ENCODE results near the gene MGRN1. TPM values are rescaled to one million over a fixed set of nuclear protein-coding genes. Genes with fewer than 3 reads are reported as not detected.

The MGRN1 gene
- total and polyA plus RNA-seq, 9 donors: 21.5 to 94.2 (median 61.1) TPM

- intact Hi-C loops (cut with DNase I): no loop called here
- Histone ChIP-seq H3K4me1 (ENCODE audit: insufficient read depth) (no peaks in the 10 kb centered on the region), H3K27ac (no peak overlapping the region), H3K9me3 (no peaks in the 10 kb centered on the region), H3K27me3 (no peaks in the 10 kb centered on the region), H3K36me3 (no peaks in the 10 kb centered on the region), H3K4me3 (no peak overlapping the region)
- DNase-seq: no peak
- 90 to 93% (median 91%) methylated on average over 12 of the region's 12 CpGs for WGBS, 3 donors
- TF ChIP-seq POLR2A (IDR thresholded peaks at IDR 0.05) (no peak), CTCF (IDR thresholded peaks at IDR 0.05) (no peak), EP300 (IDR thresholded peaks at IDR 0.05) (no peak)
Measured at GRCh38 chr16:4654964-4655590, 30.5 kb downstream of the MGRN1 start.

DNA sequence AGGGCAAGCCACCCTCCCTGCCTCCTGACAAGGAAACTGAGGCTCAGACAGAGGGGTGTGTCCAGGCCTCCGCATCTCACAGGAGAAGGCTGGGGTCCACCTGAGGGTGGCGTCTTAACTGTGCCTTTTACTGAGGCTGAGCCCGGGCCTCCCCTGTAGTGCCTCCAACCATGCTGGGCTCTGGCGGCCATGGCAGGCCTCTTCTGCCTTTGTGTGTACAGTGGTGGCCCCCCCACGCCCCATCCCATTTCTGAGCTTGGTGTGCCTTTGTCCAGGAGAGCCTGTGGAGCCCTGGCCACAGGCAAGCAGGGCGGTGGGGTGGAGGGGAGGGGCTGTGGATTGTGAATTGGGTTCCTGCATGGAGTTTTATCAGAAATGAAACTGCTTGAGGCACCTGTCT lies 31.2 kb downstream of the MGRN1 start:
- WGBS, 3 donors: 93 to 98% (median 94%) methylated on average over 6 of the region's 6 CpGs
- no peaks in the 10 kb centered on the region for H3K9me3 ChIP-seq
- no peak overlapping the region for H3K27ac ChIP-seq
- H3K4me1 ChIP-seq (ENCODE audit: insufficient read depth): no peaks in the 10 kb centered on the region
- no peak for DNase-seq
- H3K4me3 ChIP-seq: no peak overlapping the region
- H3K36me3 ChIP-seq: no peaks in the 10 kb centered on the region
- intact Hi-C loops (cut with DNase I): no loop called here
- TF ChIP-seq EP300 (IDR thresholded peaks at IDR 0.05) (no peak), POLR2A (IDR thresholded peaks at IDR 0.05) (no peak), CTCF (IDR thresholded peaks at IDR 0.05) (no peak)
- no peaks in the 10 kb centered on the region for H3K27me3 ChIP-seq

- DNase-seq: no peak
- intact Hi-C loops (cut with DNase I): no loop called here
- Histone ChIP-seq H3K27me3 (no peaks in the 10 kb centered on the region), H3K27ac (no peak overlapping the region), H3K9me3 (no peaks in the 10 kb centered on the region), H3K4me1 (ENCODE audit: insufficient read depth) (no peaks in the 10 kb centered on the region), H3K4me3 (no peak overlapping the region), H3K36me3 (no peaks in the 10 kb centered on the region)
- TF ChIP-seq CTCF (IDR thresholded peaks at IDR 0.05): no peak
- WGBS, 3 donors: 94 to 95% (median 95%) methylated on average over 12 of the region's 12 CpGs
Measured at GRCh38 chr16:4656221-4656620, 31.6 kb downstream of the MGRN1 start.

- TF ChIP-seq POLR2A (IDR thresholded peaks at IDR 0.05) (no peak), EP300 (IDR thresholded peaks at IDR 0.05) (no peak), CTCF (IDR thresholded peaks at IDR 0.05) (no peak)
- intact Hi-C loops (cut with DNase I): no loop called here
Measured at GRCh38 chr16:4656695-4657686, 32.4 kb downstream of the MGRN1 start.

More at GRCh38 chr16:4656695-4657686, 32.4 kb downstream of the MGRN1 start:
- 87 to 94% (median 91%) methylated on average over 25 of the region's 25 CpGs for WGBS, 3 donors
- Histone ChIP-seq H3K4me3 (no peak overlapping the region), H3K27ac (no peak overlapping the region), H3K27me3 (no peaks in the 10 kb centered on the region), H3K4me1 (ENCODE audit: insufficient read depth) (no peaks in the 10 kb centered on the region), H3K9me3 (no peaks in the 10 kb centered on the region), H3K36me3 (no peaks in the 10 kb centered on the region)
- DNase-seq: no peak

All from ovary (tissue), 9 donors.